ENCODE data around the gene SLC20A1.
A peak's percentile ranks its signal among the peaks of the same experiment; 100 is the strongest.
"Not testable (repeated sequence)": the region's sequence is repeated elsewhere in the genome, so short reads cannot be mapped to it uniquely, and the experiment has no call there.

The SLC20A1 gene

GRCh38 chr2:112686348-112687217, 40.8 kb downstream of the SLC20A1 start:
- no peak for DNase-seq

DNA sequence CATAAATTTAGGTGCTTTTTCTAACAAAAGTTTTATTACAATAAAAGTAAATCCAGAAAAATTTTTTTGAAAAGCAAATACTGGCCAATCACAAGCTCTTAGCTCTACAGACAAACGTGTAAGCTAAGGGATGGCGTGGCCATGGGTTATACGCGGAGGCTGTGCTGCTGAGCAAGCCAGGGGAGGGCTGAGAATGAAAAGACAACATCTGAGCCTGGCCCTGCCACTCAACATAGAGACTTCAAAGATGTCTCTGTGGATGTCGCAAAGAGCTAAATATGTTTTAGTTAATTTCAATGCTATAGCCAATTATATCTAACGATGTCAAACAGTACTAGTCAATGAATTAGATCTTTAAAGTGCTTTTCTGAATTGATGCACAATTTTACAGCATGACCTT, 41.8 kb downstream of the SLC20A1 start:
- no peak for DNase-seq

- DNase-seq = no peak
Measured at GRCh38 chr2:112688086-112688880, 42.5 kb downstream of the SLC20A1 start.

DNA sequence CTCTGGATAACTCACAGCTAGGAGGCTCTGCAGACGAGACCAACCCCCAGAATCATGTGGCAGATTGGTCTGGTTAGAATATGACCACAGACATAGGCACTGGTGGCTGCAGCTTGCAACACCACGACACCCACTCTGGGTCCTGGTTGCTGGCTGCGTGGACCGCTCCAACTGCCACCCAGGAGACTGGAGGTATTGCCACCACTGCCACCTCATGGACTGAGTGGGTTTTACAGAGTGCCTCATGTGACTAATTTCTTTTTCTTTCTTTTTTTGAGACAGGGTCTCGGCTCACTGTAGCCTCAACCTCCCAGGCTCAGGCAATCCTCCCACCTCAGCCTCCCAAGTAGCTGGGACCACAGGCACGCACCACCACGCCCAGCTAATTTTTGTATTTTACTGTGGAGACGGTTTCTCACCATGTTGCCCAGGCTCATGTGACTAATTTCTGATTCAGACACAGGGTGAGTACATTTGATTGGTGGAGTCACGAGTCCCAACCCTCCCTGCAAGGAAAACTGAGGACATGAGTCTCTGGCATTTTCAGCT, 45.2 kb downstream of the SLC20A1 start:
- DNase-seq = peak; percentile 13

DNA sequence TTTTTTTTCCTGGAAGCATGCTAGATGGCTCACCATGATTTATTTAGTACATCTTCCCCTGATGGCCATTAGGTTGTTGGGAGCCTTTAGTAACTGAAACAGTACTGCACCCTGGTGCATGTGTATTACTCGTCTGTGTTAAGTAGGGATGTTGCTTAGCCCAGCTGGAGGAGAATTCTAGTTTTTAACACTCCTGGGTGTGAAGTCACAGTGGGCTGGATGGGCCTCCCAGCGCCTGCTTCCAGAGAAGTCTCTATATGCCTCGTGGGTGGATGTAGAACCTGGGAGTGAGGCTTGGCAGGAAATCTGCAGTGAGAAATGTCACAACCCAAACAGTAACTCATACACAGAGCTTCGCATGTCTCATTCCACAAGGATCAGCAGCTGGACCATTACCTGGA, 46.1 kb downstream of the SLC20A1 start:
- no peak for DNase-seq

GRCh38 chr2:112692495-112692911, 46.8 kb downstream of the SLC20A1 start:
- DNase-seq = peak; percentile 46

DNA sequence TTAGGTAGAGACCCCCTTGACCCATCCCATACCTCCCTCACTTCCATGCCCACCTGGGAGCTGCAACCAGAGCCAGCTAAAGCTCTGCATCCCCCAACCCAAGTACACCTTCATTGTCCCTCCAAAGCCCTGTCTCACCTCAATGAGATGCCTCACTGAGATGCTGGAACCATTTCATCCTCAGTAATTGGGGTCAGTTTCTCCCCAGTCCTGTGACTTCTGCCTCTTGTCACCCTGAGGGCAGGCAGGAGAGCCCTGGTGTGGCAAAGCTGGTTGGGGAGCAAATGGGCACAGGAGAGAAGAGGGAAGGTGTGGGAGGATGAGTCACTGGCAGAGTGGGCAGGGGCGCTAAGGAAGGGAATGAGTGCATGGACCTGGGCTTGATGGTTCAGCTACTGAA, 47.2 kb downstream of the SLC20A1 start:
- DNase-seq = no peak

GRCh38 chr2:112693596-112693995, 47.9 kb downstream of the SLC20A1 start:
- no peak for DNase-seq

- DNase-seq = no peak
Measured at GRCh38 chr2:112694182-112694581, 48.4 kb downstream of the SLC20A1 start.

- DNase-seq = no peak
Measured at GRCh38 chr2:112698834-112699515, 53.2 kb downstream of the SLC20A1 start.

- DNase-seq = no peak
Measured at GRCh38 chr2:112699984-112700667, 54.4 kb downstream of the SLC20A1 start.

- DNase-seq = no peak
Measured at GRCh38 chr2:112701052-112701451, 55.3 kb downstream of the SLC20A1 start.

DNA sequence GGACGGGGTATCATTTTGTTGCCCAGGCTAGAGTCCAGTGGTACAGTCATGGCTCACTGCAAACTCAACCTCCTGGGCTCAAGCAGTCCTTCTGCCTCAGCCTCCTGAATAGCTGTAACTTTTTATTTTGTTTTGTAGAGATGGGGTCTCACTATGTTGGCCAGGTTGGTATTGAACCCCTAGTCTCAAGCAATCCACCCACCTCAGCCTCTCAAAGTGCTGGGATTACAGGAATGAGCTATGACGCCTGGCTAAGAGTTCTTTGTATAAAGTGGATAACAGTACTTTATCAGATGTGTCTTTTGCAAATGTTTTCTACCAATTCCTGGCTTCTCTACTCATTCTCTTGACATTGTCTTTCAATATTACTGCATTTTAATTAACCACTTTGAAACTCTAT, 57.9 kb downstream of the SLC20A1 start:
- no peak for DNase-seq

- no peak for DNase-seq
Measured at GRCh38 chr2:112705575-112705974, 59.8 kb downstream of the SLC20A1 start.

- no peak for DNase-seq
Measured at GRCh38 chr2:112706170-112706664, 60.5 kb downstream of the SLC20A1 start.

DNA sequence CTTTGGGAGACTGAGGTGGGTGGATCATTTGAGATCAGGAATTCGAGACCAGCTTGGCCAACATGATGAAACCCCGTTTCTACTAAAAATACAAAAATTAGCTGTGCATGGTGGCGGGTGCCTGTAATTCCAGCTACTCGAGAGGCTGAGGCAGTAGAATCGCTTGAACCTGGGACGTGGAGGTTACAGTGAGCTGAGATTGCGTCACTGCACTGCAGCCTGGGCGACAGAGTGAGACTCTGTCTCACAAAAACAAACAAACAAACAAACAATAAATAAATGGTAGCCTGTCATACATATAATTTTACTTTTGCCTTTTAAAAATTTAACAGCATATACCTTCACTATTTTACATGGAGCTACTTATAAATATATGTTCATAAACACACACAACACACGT, 61.2 kb downstream of the SLC20A1 start:
- not testable (repeated sequence) for DNase-seq

GRCh38 chr2:112708968-112709367, 63.2 kb downstream of the SLC20A1 start:
- no peak for DNase-seq

- DNase-seq = no peak
Measured at GRCh38 chr2:112709703-112710102, 64.0 kb downstream of the SLC20A1 start.

- DNase-seq = no peak
Measured at GRCh38 chr2:112710956-112711750, 65.4 kb downstream of the SLC20A1 start.

- DNase-seq = no peak
Measured at GRCh38 chr2:112712465-112712864, 66.7 kb downstream of the SLC20A1 start.

DNA sequence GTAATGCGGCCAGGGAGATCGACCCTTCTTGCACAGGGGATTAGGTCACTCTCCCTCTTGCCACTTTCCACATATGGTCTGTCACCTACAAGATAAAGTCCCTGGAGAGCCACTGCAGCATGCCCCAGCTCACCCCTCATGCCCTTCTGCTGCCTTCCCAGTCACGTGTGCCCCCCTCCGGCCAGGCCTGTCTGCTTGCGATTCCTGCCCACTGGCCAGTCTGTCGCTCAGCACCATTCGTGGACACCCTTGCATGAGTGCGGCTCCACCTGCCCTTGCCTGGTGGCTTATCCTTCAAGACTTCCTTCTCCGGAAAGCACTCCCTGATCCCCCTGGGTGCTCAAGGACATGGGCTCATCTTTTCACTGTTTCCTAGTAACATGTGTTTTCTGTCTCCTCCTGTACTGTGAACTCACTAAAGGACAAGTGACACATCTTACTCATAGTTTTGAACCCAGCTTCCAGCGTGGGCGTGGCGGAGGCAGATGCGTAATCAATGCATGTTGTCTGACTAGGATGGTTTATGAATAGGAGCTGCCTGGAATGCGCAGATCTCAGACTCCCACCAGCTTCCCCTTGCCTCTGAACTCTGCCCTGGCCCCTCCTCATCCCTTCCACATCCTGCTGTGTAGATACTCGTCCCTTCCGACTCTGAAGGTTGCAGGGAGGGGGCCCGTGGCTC, 67.3 kb downstream of the SLC20A1 start:
- no peak for DNase-seq
